ENCODE measurements around the gene TRIM71. TPM values are rescaled to one million over a fixed set of nuclear protein-coding genes. Genes with fewer than 3 reads are reported as not detected.

TRIM71 gene
- total RNA-seq, 2 donors from 2014 or later = not detected

- no peaks in the 10 kb centered on the region for H3K4me1 Mint-ChIP-seq (ENCODE audit: low read depth in 2 of 2)
- DNase-seq (ENCODE audit: low spot score) = no peak
- peaks cover 0 to 4% of the 10 kb centered on the region in 2 donors for H3K27me3 Mint-ChIP-seq
- no peak overlapping the region for H3K27ac Mint-ChIP-seq
- ATAC-seq = no peak
- H3K36me3 Mint-ChIP-seq = no peaks in the 10 kb centered on the region
- H3K4me3 Mint-ChIP-seq = no peak overlapping the region
- H3K9me3 Mint-ChIP-seq = no peaks in the 10 kb centered on the region
These were observed 52.7 kb downstream of the TRIM71 start for GRCh38 chr3:32870373-32871095.

GRCh38 chr3:32871273-32871672 is 53.5 kb downstream of the TRIM71 start:
- Mint-ChIP-seq H3K27me3 (peaks cover 0 to 4% of the 10 kb centered on the region in 2 donors), H3K4me3 (no peak overlapping the region), H3K9me3 (no peaks in the 10 kb centered on the region), H3K4me1 (ENCODE audit: low read depth in 2 of 2) (no peaks in the 10 kb centered on the region), H3K36me3 (no peaks in the 10 kb centered on the region), H3K27ac (no peak overlapping the region)
- DNase-seq (ENCODE audit: low spot score) (no peak), ATAC-seq (no peak)

- ATAC-seq = peak in 1 of 2 donors; percentile 24
- no peaks in the 10 kb centered on the region for H3K9me3 Mint-ChIP-seq
- no peak overlapping the region for H3K27ac Mint-ChIP-seq
- no peaks in the 10 kb centered on the region for H3K4me1 Mint-ChIP-seq (ENCODE audit: low read depth in 2 of 2)
- H3K27me3 Mint-ChIP-seq = peaks cover 3 to 6% of the 10 kb centered on the region in 2 donors
- no peak for DNase-seq (ENCODE audit: low spot score)
- no peaks in the 10 kb centered on the region for H3K36me3 Mint-ChIP-seq
- H3K4me3 Mint-ChIP-seq = no peak overlapping the region
These were observed 54.9 kb downstream of the TRIM71 start for GRCh38 chr3:32872487-32873382.

- no peak overlapping the region for H3K27ac Mint-ChIP-seq
- H3K4me1 Mint-ChIP-seq (ENCODE audit: low read depth in 2 of 2) = no peaks in the 10 kb centered on the region
- ATAC-seq (peak in 1 of 2 donors; percentile 26), DNase-seq (ENCODE audit: low spot score) (no peak)
- no peak overlapping the region for H3K4me3 Mint-ChIP-seq
- H3K9me3 Mint-ChIP-seq = no peaks in the 10 kb centered on the region
- H3K27me3 Mint-ChIP-seq = peaks cover 4 to 10% of the 10 kb centered on the region in 2 donors
- no peaks in the 10 kb centered on the region for H3K36me3 Mint-ChIP-seq
These were observed 55.8 kb downstream of the TRIM71 start for GRCh38 chr3:32873531-32874130.

DNA sequence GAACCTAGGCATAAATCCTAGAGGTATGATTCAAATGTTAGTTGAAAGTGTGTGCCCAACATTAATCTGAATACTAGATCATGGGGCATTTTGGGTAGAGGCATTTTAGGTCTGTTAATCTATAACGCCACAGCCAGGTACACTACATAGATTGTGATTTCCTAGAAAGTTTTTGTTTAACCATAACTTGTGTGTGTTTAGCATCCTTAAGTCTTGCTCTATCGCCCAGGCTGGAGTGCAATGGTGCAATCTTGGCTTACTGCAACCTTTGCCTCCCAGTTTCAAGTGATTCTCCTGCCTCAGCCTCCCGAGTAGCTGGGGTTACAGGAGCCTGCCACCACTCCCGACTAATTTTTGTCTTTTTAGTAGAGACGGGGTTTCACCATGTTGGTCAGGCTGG is 59.1 kb downstream of the TRIM71 start:
- no peak overlapping the region for H3K27ac Mint-ChIP-seq
- no peak for ATAC-seq
- no peaks in the 10 kb centered on the region for H3K9me3 Mint-ChIP-seq
- peaks cover 8 to 17% of the 10 kb centered on the region in 2 donors for H3K27me3 Mint-ChIP-seq
- H3K4me3 Mint-ChIP-seq = no peak overlapping the region
- DNase-seq (ENCODE audit: low spot score) = no peak
- peaks cover 0 to 3% of the 10 kb centered on the region in 2 donors for H3K4me1 Mint-ChIP-seq (ENCODE audit: low read depth in 2 of 2)
- no peaks in the 10 kb centered on the region for H3K36me3 Mint-ChIP-seq

- no peaks in the 10 kb centered on the region for H3K36me3 Mint-ChIP-seq
- ATAC-seq (no peak), DNase-seq (ENCODE audit: low spot score) (no peak)
These were observed 59.8 kb downstream of the TRIM71 start for GRCh38 chr3:32877598-32877997.

DNA sequence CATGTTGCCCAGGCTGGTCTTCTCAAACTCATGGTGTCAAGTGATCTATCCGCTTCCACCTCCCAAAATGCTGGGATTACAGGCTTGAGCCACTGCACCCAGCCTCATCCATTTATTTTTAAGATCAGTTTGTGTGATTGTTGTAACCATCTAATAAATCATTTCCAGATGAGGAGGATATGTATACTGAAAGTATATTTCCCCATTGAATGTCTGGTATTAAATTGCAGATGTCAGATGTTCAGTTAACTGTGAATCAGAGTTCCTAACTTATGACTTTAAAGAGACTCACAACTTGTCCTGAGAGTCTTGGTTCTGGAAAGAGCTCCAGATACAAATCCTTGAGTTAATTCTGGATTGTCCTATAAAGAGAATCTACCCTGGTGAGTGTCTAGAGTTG is 62.4 kb downstream of the TRIM71 start:
- no peak overlapping the region for H3K4me3 Mint-ChIP-seq
- H3K27me3 Mint-ChIP-seq = peaks cover 6 to 17% of the 10 kb centered on the region in 2 donors
- DNase-seq (ENCODE audit: low spot score) = no peak
- H3K27ac Mint-ChIP-seq = no peak overlapping the region
- no peaks in the 10 kb centered on the region for H3K36me3 Mint-ChIP-seq
- no peaks in the 10 kb centered on the region for H3K9me3 Mint-ChIP-seq
- H3K4me1 Mint-ChIP-seq (ENCODE audit: low read depth in 2 of 2) = peaks cover 11 to 12% of the 10 kb centered on the region in 2 donors
- no peak for ATAC-seq

More at GRCh38 chr3:32877598-32877997, 59.8 kb downstream of the TRIM71 start:
- Mint-ChIP-seq H3K27ac (no peak overlapping the region), H3K4me1 (ENCODE audit: low read depth in 2 of 2) (peaks cover 2 to 4% of the 10 kb centered on the region in 2 donors), H3K27me3 (peaks cover 8 to 17% of the 10 kb centered on the region in 2 donors), H3K9me3 (no peaks in the 10 kb centered on the region), H3K4me3 (no peak overlapping the region)

DNA sequence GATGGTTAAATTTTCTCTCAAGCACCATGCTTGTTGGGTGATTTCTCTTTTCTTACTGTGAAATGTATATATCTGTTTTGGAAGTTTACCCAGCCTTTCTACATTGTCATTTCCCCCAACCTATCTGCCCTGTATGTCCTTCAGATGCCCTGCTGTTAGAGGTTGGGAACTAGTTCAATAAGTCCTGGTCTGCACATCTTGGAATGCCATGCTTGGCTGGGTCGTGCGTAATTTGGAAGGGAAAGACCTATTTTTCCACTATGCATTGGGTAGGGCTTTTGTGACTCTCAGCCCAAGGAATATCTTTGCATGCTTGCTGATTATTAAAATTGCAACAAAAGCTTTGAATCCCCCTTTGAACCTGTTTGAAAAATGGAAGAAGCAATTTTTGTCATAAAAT is 63.8 kb downstream of the TRIM71 start:
- Mint-ChIP-seq H3K36me3 (no peaks in the 10 kb centered on the region), H3K27ac (no peak overlapping the region), H3K27me3 (peaks cover 6 to 23% of the 10 kb centered on the region in 2 donors), H3K4me1 (ENCODE audit: low read depth in 2 of 2) (peaks cover 11 to 12% of the 10 kb centered on the region in 2 donors), H3K4me3 (no peak overlapping the region), H3K9me3 (no peaks in the 10 kb centered on the region)
- DNase-seq (ENCODE audit: low spot score) (no peak), ATAC-seq (no peak)

DNA sequence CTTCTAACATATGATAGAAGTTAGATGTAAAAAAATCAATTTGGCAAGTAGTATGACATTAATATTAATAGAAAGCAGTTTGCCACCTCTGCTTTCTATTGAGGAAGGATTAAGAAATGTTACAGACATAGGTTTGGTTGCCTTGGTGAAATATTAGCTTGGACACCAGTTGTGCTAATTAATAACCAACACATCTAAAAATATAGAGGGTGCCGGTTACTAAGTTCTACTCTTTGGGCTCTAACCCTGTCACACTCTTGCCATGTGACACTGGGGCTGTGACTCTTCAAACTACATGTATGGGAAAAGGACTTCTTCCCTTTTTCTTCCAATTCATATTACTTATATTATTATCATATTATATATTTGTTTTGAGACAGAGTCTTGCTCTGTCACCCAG is 64.4 kb downstream of the TRIM71 start:
- H3K4me3 Mint-ChIP-seq = no peak overlapping the region

GRCh38 chr3:32882603-32883025 is 64.8 kb downstream of the TRIM71 start:
- no peak for DNase-seq (ENCODE audit: low spot score)
- Mint-ChIP-seq H3K9me3 (no peaks in the 10 kb centered on the region), H3K4me1 (ENCODE audit: low read depth in 2 of 2) (peaks cover 11 to 12% of the 10 kb centered on the region in 2 donors), H3K27ac (no peak overlapping the region), H3K4me3 (no peak overlapping the region), H3K36me3 (no peaks in the 10 kb centered on the region), H3K27me3 (peaks cover 6 to 24% of the 10 kb centered on the region in 2 donors)
- peak; percentile 59 to 81 for ATAC-seq

More for the DNA sequence above, 64.4 kb downstream of the TRIM71 start:
- Mint-ChIP-seq H3K9me3 (no peaks in the 10 kb centered on the region), H3K27ac (no peak overlapping the region), H3K27me3 (peaks cover 6 to 24% of the 10 kb centered on the region in 2 donors), H3K4me1 (ENCODE audit: low read depth in 2 of 2) (peaks cover 11 to 12% of the 10 kb centered on the region in 2 donors), H3K36me3 (no peaks in the 10 kb centered on the region)
- ATAC-seq (no peak), DNase-seq (ENCODE audit: low spot score) (no peak)

DNA sequence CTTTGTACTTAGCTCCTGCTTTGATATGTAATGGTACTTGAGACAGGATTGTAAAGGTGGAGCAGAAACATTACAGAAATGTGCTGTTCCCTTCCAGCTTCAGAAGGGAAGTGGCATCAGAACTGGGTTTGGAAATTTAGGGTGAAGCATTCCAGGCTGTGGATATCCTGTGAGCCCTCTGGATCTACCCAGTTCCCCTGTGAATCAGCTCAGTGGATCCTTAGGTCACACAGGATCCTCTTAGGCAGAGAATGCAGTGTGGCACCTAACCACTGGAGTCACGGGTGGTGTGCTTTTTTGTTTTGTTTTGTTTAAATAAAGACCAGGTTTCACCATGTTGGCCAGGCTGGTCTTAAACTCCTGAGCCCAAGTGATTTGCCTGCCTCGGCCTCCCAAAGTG is 66.0 kb downstream of the TRIM71 start:
- Mint-ChIP-seq H3K27me3 (peaks cover 4 to 20% of the 10 kb centered on the region in 2 donors), H3K27ac (no peak overlapping the region), H3K9me3 (no peaks in the 10 kb centered on the region), H3K36me3 (no peaks in the 10 kb centered on the region), H3K4me1 (ENCODE audit: low read depth in 2 of 2) (peaks cover 11 to 12% of the 10 kb centered on the region in 2 donors), H3K4me3 (no peak overlapping the region)
- DNase-seq (ENCODE audit: low spot score) (no peak), ATAC-seq (no peak)

- Mint-ChIP-seq H3K27ac (no peak overlapping the region), H3K9me3 (no peaks in the 10 kb centered on the region), H3K27me3 (peaks cover 4 to 20% of the 10 kb centered on the region in 2 donors), H3K36me3 (no peaks in the 10 kb centered on the region), H3K4me3 (no peak overlapping the region), H3K4me1 (ENCODE audit: low read depth in 2 of 2) (peaks cover 11 to 12% of the 10 kb centered on the region in 2 donors)
- no peak for ATAC-seq
- no peak for DNase-seq (ENCODE audit: low spot score)
These were observed 66.8 kb downstream of the TRIM71 start for GRCh38 chr3:32884591-32884990.

DNA sequence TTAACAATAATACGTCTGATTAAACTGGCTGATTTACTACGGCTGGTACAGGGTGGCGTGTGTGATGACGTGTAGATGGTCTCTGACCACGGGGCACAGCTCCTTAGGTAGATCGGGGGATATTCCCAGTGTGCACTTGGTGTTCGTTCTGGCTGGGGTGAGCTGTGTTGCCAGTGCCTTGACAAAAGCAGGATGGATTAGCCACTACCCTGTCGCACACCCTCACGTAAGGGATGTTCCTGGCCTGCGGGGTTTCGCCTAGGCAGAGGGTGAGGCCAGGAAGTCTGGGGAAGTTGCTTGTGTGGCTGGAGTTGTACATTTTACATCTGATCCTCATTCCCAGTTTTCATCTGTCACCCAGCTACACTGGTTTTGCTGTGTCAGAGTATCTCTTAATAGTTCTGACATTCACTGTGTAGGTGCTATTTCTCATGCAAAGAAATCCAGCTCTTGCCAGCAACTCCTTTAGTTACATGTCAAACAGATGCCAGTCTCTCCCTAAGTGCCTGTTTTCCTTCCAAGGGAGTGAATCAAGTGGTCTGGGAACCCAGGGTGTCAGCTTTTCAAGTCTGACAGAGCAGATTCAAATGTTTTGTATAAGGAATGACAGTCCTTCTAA is 67.6 kb downstream of the TRIM71 start:
- DNase-seq (ENCODE audit: low spot score) (no peak), ATAC-seq (no peak)
- Mint-ChIP-seq H3K36me3 (no peaks in the 10 kb centered on the region), H3K27me3 (peaks cover 4 to 17% of the 10 kb centered on the region in 2 donors), H3K4me3 (no peak overlapping the region), H3K27ac (no peak overlapping the region), H3K4me1 (ENCODE audit: low read depth in 2 of 2) (peaks cover 11 to 12% of the 10 kb centered on the region in 2 donors), H3K9me3 (no peaks in the 10 kb centered on the region)
